ENCODE measurements around the gene P2RX4.
"Not testable (repeated sequence)": the region's sequence is repeated elsewhere in the genome, so short reads cannot be mapped to it uniquely, and the experiment has no call there.

P2RX4 gene, protein sequence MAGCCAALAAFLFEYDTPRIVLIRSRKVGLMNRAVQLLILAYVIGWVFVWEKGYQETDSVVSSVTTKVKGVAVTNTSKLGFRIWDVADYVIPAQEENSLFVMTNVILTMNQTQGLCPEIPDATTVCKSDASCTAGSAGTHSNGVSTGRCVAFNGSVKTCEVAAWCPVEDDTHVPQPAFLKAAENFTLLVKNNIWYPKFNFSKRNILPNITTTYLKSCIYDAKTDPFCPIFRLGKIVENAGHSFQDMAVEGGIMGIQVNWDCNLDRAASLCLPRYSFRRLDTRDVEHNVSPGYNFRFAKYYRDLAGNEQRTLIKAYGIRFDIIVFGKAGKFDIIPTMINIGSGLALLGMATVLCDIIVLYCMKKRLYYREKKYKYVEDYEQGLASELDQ

DNA sequence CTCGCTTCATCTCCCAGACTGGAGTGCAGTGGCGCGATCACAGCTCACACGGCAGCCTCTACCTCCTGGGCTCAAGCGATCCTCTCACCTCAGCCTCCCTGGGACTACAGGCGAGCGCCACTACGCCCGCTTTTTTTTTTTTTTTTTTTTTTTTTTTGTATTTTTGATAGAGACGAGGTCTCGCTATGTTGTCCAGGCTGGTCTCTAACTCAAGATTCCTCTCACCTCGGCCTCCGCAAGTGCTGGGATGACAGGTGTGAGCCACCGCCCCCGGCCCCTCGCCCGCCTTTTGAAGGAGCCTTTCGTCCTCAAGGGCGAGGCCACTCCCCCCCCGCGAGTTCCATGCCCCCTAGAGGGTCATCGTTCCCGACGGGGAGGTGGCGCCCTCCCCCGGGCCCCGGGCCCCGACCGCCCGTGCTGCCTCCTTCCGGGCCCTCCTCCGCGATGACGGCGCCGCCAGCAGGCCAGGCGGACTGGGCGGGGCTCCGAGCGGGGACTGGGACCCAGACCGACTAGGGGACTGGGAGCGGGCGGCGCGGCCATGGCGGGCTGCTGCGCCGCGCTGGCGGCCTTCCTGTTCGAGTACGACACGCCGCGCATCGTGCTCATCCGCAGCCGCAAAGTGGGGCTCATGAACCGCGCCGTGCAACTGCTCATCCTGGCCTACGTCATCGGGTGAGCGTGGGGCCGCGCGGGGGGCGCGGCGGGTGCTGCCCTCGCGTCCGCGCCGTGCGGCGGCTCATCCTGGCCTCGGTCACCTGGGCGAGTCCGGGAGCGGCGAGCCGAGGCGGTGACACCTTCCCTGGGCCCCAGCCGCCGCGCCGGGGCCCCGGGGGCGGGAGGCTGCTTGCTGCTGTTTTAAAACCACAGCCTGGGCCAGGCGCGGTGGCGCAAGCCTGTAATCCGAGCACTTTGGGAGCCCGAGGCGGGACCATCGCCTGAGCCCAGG, at the start of gene P2RX4:
P2RX4 (plus strand) TSS at position 506 of the 949 bp plus-strand sequence; CDS start at position 542, 36 bp downstream.
- peak; percentile 79 for DNase-seq

DNA sequence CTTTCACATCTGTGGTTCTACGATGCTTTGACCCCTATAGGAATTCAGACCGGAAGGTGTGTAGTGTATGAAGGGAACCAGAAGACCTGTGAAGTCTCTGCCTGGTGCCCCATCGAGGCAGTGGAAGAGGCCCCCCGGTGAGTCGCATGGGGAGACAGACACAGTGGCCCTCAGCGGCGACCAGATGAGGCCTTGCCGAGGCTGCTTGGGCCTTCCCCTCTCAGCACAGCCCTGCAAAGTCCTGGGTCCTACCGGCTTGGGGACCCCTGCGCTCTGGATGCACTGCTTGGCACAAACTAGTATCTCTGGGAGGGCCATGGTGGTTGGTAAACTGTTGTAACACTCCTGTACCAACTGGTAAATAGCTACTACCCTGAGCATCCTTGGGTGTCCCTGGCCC, 47.5 kb upstream of the P2RX4 start:
- no peak for DNase-seq

DNA sequence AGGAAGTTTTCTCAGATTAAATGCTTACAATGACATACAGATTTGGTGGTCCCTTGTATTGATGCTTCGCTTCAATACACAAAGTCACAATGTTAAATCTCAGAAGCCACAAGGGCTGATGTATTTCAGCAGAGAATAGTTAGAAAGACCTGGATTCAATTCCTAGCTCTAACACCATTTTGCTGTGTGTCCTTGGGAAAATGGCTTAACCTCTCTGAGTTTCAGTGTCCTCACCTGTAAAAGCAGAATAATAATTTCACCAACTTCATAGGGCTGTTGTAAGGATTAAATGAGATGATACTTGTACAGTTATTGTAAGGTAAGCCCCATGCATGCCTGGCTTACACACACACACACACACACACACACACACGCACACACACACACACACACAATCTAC, 46.9 kb upstream of the P2RX4 start:
- no peak for DNase-seq

DNA sequence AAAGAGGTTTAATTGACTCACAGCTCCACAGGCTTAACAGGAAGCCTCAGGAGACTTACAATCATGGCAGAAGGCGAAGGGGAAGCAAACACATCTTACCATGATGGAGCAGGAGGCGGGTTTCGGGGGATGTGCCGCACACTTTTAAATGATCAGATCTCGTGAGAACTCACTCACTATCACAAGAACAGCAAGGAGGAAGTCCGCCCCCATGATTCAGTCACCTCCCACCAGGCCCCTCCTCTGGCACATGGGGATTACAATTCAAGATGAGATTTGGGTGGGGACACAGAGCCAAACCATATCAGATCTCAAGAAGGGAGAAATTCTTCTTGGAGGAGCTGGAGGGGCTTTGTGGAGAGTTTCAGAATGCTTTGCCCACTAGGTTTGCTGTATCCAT, 45.1 kb upstream of the P2RX4 start:
- DNase-seq: not testable (repeated sequence)

DNA sequence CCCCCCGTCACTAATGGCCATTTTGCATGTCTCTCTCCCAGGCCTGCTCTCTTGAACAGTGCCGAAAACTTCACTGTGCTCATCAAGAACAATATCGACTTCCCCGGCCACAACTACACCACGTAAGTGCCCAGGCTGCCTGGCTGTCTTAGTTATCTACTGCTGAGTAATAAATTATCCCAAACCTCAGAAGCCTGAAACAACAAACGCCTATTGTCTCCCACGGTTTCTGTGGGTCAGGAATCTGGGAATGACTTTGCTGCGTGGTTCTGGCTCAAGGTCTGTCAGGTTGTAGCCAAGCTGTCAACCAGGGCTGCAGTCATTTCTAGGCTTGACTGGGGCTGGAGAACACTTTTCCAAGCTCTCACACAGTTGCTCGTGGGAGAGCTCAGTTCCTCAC, 44.6 kb upstream of the P2RX4 start:
- DNase-seq: no peak

DNA sequence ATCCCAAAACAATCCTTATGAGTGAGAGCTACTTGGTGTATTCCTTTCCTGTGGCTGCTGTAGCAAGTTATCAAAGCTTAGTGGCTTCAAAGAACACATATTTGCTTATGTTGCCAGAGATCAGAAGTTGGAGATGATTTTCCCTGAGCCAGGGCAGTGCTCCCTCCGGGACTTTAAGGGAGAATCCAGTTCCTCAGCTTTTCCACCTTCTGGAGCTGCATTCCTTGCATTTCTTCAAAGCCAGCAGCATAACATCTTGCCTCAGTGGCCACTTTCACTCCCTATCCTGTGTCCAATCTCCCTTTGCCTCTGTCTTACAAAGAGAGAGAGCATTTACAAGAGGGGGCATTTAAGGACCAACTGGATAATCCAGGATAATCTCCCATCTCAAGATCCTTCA, 43.6 kb upstream of the P2RX4 start:
- no peak for DNase-seq

DNA sequence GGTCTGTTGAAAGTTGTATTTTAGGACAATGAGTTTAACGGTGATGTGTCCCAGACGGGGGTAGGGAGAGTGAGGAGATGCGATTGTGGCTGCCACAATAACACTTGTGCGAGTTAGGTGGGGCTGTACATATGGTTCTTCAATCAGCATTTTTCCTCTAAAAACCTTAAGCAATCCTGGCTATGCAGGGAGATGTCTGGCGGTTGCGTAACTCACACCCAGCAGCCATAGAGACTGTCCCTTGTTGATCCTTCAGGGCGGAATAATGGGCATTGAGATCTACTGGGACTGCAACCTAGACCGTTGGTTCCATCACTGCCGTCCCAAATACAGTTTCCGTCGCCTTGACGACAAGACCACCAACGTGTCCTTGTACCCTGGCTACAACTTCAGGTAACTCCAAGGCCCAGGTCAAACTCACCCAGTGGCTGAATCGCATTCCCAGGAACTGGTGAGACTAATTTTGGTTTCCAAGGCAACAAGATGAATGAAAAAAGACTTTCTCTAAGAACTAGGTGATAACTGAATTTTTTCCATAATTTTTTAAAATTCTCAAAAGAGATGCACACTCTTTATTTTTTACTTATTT, 42.6 kb upstream of the P2RX4 start:
- DNase-seq: no peak

DNA sequence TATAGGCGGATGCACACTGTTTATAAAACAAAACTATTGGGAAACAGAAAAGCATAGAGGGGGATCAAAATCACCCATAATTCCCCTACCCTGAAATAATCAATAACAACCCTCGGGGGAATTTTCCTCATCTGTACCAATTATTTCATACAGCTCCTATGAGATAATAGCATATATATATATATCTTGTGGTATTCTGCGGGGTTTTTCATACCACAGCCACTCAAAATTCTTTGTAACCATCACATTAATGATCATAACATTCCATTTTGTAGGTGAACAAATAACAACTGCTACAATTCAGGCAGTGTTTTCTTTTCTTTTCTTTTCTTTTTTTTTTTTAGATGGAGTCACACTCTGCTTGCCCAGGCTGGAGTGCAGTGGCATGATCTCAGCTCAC, 42.0 kb upstream of the P2RX4 start:
- DNase-seq: no peak

DNA sequence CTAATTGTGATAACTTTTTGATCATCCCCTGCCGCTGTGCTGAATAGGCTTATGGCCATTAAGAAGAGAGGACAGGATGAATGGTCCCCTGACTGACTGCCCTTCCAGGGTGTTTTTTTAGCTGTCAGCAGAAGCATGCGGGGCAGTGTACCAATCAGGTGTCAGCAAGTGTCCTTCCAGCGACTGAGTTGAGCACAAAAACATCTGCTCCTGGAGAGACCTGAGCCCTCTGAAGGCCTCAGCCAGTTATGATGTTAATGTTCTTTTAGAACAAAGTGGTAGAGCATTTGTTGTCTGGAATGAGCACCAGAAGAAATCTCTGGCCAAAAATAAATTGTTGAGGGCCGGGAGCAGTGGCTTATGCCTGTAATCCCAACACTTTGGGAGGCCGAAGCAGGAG, 39.8 kb upstream of the P2RX4 start:
- DNase-seq: no peak

DNA sequence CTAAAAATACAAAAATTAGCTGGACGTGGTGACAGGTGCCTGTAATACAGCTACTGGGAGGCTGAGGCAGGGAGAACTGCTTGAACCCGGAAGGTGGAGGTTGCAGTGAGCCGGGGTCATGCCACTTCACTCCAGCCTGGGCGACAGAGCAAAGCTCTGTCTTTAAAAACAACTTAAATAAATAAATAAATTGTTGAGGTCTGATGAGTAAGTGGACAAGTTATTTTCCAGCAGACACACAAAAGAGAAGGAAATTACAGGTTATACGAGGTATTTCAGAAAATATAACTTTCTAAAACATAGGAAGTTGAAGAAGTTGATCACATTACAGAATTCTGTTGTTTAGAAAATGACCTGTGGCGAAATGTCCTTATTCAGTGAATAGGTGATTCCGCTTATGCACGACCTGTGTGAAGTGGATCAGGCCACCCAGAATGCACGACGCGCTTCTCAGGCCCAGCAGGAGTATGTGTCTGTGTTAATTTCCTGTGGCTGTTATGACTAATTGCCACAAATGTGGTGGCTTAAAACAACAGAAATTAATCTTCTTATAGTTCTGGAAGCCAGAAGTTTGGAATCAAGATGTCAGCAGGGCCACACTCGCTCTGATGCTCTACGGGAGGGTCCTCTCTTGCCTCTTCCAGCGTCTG, 39.2 kb upstream of the P2RX4 start:
- DNase-seq: no peak

DNA sequence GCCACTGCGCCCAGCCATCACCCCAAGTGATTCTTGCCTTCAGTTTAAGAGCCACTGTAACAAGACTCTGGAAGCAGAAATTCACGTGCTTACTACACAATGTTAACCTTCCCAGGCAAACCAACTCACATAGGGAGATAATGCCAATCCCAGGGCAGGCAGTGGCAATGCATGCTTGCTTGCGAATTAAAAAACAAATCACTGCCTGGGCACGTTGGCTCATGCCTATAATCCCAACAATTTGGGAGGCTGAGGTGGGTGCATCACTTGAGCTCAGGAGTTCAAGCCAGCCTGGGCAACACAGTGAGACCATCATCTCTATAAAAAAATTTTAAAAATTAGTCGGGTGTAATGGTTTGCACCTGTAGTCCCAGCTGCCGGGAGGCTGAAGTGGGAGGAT, 37.8 kb upstream of the P2RX4 start:
- no peak for DNase-seq

DNA sequence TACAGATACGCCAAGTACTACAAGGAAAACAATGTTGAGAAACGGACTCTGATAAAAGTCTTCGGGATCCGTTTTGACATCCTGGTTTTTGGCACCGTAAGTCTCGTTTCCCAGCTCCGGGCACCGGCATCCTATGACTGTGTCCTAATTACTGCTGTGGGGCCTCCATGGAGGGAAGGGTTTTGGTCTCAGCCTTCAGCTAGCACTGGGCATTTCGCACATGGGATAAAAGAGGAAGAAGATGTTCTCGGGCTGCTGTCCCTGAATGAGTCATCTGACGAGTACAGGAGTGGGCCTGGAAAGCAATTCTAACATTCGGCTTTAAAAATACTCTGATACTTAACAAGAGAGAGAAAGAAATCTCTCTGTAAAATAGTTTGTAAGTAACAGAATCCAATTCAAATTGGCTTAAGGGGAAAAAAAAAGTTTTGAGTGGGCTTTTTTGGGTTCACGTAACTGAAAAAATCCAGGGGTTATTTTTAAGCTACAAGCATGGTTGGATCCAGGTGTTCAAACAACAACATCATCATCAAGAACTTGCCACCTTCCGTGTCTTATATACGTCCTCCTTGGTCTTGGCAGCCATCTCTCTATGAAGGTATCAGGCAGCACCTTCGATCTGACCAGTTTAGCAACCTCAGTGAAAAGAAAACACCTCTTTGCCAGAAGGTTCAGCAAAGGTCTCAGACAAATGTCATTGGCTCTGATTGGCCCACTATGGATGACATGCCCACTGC, 34.4 kb upstream of the P2RX4 start:
- DNase-seq: no peak

DNA sequence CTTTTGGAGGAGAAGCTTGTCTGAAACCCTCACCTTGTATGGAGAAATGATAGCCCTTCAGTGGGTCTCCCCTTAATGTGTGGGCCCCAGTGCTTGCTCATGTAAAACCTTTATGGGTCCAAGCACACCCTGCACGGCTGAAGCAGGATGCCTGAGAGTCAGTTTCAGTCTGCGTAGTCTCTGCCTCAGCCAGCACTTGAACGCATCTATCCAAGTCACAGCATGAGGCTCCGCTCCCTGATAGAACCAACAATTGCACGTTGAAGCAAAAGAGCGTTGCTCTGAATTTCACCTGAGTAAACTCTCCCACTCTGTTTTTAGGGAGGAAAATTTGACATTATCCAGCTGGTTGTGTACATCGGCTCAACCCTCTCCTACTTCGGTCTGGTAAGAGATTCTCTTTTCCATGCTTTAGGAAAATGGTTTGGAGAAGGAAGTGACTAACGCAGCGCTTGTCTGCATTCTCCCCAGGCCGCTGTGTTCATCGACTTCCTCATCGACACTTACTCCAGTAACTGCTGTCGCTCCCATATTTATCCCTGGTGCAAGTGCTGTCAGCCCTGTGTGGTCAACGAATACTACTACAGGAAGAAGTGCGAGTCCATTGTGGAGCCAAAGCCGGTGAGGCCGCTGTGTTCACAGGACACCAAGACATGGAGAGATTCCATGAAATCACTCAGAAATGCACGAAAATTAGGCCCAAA, 33.0 kb upstream of the P2RX4 start:
- no peak for DNase-seq

DNA sequence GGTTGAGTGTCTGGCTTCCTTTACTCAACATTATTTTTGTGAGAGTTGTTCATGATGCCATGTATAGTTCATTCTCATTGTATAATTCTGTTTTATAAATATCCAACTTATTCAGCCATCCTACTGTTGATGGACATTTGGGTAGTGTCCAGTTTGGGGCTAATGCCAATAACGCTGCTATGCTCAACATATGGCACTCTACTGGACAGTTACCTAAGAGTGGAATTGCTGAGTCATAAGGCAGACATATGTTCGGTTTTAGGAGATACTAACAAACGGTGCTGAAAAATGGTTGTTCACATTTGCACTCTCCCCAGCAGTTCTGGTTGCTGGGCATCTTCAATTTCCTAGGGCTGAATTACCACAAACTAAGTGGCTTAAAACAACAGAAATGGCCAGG, 28.7 kb upstream of the P2RX4 start:
- no peak for DNase-seq

DNA sequence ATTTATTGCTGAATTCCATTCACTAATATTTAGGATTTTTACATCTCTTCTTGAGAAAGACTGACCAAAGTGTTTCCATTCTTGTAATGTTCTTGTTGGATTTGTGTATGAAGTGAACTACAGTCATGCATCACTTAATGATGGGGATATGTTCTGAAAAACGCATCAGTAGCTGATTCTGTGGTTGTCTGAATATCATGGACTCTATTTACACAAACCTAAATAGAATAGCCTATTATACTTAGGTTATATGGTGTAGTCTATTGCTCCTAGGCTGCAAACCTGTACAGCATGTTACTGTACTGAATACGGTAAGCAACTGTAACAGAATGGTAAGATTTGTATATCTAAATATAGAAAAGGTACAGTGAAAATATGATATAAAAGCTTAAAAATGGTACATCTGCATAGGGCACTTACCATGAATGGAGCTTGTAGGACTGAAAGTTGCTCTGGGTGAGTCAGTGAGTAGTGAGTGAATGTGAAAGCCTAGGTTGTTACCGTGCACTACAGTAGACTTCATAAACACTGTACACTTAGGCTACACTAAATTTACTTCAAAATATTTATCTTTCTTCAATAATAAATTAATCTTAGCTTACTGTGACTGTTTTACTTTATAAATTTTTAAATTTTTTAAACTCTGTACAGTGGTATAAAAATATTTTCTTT, 27.6 kb upstream of the P2RX4 start:
- DNase-seq: no peak

DNA sequence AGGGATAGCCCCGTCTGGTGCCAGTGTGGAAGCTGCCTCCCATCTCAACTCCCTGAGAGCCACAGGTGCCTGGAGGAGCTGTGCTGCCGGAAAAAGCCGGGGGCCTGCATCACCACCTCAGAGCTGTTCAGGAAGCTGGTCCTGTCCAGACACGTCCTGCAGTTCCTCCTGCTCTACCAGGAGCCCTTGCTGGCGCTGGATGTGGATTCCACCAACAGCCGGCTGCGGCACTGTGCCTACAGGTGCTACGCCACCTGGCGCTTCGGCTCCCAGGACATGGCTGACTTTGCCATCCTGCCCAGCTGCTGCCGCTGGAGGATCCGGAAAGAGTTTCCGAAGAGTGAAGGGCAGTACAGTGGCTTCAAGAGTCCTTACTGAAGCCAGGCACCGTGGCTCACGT, 25.5 kb upstream of the P2RX4 start:
- no peak for DNase-seq

DNA sequence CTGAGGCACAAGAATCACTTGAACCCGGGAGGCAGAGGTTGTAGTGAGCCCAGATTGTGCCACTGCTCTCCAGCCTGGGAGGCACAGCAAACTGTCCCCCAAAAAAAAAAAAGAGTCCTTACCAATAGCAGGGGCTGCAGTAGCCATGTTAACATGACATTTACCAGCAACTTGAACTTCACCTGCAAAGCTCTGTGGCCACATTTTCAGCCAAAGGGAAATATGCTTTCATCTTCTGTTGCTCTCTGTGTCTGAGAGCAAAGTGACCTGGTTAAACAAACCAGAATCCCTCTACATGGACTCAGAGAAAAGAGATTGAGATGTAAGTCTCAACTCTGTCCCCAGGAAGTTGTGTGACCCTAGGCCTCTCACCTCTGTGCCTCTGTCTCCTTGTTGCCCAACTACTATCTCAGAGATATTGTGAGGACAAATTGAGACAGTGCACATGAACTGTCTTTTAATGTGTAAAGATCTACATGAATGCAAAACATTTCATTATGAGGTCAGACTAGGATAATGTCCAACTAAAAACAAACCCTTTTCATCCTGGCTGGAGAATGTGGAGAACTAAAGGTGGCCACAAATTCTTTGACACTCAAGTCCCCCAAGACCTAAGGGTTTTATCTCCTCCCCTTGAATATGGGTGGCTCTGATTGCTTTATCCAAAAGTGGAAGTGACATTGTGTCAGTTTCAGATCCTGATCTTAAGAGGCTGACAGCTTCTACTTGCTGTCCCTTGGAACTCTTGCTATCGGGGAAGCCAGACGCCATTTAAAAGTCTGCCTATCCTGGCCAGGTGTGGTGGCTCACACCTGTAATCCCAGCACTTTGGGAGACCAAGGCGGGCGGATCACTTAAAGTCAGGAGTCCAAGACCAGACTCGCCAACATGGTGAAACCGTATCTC, 24.7 kb upstream of the P2RX4 start:
- no peak for DNase-seq

DNA sequence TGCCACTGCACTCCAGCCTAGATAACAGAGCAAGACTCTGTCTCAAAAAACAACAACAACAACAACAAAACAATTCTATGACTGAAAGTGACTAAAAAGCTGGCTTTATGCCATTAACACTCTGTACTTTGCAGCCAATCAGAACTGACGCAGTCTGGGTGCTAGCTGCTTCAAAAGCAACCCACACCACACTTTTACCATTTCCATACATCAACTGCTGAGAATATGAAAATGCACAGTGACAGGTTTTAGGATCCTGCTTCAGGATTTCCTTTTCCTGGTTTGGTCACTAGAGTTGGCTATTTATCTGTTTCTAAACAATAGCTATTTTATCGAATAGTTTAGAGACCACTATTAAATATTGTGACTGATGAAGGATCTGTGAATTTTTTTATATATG, 23.1 kb upstream of the P2RX4 start:
- no peak for DNase-seq

DNA sequence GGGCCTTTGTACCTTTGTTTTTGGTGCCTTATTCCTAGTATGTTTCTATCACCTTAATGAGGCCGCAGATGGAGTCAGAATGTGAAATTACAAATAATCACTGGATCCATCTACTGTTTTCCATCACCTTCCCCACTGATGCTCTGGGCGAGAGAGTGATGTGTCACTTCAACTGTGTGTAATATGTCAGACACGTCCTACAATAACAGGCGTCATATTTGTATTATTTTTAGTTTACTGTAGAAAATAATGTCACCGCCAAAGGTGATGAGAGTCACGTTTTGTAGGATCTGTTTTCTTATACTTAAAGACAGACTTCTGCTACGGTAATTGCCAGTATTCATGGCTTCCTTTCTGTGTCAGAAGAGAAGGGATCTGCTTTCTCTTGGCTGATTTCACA, 22.4 kb upstream of the P2RX4 start:
- no peak for DNase-seq

DNA sequence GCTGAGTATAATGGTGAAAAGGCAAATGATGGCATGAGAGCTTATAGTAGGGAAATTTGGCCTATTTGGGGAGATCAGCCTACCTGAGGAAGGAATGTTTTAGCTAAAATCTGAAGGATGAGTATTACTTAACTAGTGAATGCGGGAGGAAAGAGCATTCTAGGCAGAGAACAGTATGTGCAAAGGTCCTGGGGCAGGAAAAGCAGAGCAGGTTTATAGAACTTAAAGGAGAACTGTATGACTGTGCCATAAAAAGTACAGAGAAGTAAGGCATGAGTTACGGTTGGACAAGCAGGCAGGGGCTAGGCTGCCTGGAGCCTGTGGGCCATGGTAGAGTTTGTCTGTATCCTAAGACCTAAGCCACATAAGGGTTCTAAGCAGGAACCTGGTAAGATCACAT, 21.7 kb upstream of the P2RX4 start:
- no peak for DNase-seq
